Stimulated activated CD4-positive, alpha-beta T cell treated with anti-CD3 and anti-CD28 coated beads, Interleukin-12 subunit alpha, Interleukin-12 subunit beta, amount 100 ng/mL, for 48 hours (primary cell): ENCODE measurements around the gene SCGB3A1.
A peak's percentile ranks its signal among the peaks of the same experiment; 100 is the strongest.

Source experiments
- DNase-seq, 3 donors: peaks; one replicate each; pipeline ENCODE4 v3.0.0-alpha.2; 2020; ENCODE audit warnings: low read depth in 2 of 3, low spot score in 1 of 3

SCGB3A1 gene

DNA sequence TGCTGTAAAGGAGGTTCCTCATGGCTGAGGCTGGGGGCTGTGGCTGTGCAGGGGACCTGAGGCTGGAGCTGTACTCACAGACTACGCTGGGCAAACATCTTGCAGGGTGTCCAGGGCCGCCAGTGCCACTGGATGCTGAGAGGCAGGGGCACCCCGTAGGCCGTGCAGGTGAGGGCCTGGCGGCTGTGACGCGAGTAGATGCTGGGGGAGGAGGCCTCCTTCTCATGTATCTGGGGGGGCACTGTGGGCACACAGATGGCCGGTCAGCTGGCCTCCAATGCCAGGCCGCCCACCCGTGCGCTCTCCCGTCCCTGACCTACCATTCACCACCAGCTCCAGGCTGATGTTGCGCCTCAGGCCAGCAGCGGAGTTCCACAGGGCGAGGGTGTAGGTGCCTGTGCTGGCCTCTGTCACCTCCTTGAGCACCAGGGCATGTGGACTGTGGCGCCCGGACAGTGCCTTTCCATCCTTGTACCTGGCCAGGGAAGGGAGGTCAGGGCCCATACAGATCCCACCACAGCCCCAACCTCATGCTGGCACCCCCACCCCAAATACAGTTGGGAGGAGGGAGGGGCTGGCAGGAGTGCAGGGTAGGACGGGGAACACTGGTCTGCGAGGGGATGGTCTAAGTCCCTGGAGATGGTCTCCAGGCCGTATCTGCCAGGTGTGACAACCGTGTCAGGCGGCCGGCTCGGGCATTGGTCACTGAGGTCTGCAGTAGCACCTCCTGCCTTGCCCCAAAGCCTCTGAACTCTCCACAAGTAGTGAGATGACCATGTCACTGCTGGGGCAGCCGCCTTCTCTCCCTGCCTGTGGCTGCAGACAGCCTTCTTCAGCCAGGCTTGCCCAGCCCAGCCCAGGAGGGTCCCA lies 34.7 kb upstream of the SCGB3A1 start:
- DNase-seq = no peak

DNA sequence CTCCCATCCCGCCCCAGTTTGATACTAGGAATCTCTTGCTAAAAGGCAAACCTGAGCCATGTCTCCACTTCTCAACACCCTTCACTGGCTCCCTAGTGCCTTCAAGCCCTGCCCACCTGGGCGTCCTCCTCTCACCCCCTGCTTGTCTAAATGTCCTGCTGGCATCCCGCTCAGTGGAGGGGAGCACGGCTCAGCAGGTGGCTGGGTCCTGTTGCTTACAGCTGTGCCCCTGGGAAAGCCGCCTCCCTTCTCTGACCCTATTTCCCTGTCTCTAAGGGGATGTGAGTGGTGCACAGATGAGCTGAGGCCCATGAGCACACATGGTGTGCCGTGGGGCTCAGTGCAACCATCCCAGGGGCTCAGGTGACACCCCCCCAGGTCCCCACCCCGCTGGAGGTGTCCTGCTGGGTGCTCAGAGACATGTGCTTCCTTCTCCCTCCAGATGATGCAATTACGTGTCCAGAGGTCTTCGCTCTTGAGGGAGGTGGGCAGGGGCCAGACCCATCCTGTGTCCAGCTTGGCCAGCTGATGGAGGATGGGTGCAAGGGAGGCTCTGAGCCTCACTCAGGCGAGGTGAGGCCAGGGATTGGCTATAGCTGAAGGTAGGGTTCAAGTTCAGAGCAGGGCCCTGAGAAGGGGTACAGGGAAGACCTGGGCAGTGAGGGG lies 34.0 kb upstream of the SCGB3A1 start:
- DNase-seq = no peak

DNA sequence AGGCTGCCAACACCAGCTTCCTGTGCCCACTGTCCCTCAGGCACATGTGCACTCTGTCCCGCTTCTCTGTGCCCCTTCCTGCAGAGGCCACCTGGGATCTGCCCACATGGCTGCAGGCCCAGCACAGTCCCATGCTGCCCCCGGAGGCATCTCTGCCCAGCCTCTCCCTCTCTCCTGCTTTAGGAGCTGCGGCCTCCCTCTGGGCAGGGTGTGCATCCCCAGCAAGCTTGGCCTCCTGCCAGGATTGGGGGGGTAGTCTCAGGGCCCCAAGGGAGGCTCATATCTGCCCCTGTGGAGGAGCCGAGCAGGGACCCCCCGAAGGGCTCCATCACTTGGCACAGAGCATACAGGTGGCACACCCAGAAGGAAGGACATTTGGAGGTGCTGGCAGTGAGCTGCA lies 33.3 kb upstream of the SCGB3A1 start:
- DNase-seq = no peak

- DNase-seq = no peak
These were observed 32.5 kb upstream of the SCGB3A1 start for GRCh38 chr5:180623844-180624243.

- no peak for DNase-seq
These were observed 32.1 kb upstream of the SCGB3A1 start for GRCh38 chr5:180623411-180623834.

DNA sequence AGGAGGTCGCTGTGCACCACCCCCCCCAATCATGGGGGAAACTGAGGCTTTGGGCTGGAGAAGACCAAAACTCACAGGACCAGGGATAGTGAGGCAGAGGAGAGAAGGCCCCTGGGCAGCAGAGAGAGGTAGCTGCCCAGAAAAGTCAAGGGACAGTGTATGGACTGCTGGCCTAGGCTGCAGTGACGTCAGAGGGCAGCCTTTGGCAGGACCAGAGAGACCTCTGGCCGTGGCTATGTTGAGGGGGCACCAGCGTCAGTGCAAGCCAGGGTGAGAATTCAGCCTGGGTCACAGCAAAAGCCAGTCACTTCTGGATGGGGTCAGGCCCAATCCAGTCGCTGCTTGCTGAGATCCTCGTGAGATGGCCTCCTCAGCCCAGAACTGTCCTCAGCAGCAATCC lies 31.6 kb upstream of the SCGB3A1 start:
- no peak for DNase-seq

- no peak for DNase-seq
These were observed 30.0 kb upstream of the SCGB3A1 start for GRCh38 chr5:180621311-180621710.

DNA sequence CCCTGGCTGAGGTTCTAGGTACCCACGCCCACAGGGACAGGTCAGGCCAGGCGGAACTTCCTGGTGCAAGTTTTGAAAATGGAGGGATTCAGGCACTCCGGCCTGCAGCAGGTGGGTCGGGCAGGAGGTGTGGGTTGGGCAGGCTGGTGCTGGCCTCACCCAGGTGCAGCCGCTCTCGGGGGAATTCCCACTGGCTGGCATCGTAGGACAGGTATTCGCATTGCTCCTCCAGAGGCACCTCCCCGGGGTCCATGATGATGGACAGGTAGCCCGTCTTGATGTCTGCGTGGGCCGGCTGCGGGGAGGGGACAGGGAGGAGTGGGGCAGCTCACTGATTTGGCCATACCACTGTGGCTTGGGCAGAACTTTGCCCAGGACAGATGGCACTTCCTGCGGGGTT lies 28.7 kb upstream of the SCGB3A1 start:
- DNase-seq = no peak

- no peak for DNase-seq
These were observed 28.2 kb upstream of the SCGB3A1 start for GRCh38 chr5:180619563-180619915.

- peak in 2 of 3 donors; percentile 21 to 29 for DNase-seq
These were observed 27.7 kb upstream of the SCGB3A1 start for GRCh38 chr5:180618829-180619562.

DNA sequence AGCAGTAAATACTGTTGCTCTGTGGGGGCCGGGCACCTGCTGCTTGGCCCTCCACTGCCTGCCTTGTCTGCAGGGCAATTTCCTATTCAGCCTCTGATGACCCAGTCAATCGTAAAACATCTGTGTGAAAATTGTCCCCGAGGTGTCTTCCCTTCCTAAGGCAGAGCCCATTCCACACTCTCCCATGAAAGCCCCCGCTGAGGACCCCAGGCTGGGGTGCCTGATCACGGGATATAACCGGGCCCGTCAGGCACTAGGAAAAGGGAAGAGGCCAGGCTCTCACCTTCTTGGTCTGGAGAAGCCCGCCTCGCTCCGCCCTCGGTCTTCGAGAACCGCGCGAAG lies 27.2 kb upstream of the SCGB3A1 start:
- DNase-seq = no peak

DNA sequence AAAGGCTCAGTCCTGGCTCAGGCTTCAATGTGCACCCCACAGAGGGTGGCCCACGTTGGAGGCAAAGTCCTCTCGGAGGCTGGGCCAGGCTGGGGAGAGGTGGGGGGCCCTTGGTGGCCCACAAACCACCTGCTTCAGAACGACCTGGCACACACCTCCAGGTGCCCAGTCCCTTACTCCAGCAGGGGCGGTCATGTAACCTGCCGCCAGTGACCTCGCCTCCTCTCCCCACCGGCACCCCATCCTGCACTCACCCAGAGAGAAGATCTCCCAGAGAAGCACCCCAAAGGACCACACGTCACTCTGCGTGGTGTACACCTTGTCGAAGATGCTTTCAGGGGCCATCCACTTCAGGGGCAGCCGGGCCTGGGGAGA lies 22.5 kb upstream of the SCGB3A1 start:
- DNase-seq = no peak

DNA sequence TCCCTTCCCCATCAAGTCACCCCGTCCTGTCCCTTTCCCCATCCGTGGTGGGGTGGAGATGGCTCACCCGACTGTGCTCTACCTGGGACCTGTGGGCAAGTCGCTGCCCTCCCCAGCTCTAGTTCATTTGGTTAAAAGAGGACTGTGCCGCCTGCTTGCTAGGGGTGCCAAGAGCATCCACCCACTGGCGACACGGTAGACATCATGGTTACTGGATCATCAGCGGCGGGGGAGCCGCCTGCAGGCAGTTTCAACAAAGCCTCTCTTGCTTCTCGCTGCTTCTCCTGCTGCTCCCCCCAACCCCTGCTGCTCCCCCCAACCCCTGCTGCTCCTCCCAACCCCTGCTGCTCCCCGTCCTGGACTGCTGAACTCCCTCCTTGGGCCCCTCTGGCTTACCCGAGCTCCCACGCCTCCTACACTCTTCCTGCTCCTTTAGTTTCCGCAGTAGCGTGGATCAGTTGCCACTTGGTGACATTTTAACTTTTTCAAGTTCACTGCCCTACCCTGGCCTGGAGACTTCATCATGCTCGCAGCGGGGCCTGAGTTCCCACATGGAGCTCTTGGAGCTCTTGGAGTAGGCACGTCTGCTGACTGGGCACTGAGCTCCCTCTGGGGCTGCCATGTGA lies 22.0 kb upstream of the SCGB3A1 start:
- DNase-seq = no peak

DNA sequence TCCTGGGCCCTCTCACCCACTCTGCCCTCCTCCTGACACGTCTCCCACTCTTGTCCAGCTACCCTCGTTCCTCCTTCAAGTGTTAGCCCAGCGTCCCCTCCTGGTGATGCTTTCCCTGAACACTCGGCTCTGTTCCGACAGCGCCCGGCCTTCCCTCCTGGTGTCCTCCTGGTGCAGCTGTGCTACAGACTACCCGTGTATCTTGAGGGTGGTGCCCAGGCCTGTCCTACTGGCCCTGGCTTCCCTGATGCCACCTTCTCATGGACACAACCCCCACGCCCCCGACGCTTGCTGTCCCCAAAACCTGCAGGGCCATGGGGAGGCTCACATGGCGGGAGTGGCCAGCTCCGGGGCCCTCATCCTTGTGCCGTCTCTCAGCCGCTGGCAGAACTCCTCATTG lies 21.4 kb upstream of the SCGB3A1 start:
- DNase-seq = no peak

DNA sequence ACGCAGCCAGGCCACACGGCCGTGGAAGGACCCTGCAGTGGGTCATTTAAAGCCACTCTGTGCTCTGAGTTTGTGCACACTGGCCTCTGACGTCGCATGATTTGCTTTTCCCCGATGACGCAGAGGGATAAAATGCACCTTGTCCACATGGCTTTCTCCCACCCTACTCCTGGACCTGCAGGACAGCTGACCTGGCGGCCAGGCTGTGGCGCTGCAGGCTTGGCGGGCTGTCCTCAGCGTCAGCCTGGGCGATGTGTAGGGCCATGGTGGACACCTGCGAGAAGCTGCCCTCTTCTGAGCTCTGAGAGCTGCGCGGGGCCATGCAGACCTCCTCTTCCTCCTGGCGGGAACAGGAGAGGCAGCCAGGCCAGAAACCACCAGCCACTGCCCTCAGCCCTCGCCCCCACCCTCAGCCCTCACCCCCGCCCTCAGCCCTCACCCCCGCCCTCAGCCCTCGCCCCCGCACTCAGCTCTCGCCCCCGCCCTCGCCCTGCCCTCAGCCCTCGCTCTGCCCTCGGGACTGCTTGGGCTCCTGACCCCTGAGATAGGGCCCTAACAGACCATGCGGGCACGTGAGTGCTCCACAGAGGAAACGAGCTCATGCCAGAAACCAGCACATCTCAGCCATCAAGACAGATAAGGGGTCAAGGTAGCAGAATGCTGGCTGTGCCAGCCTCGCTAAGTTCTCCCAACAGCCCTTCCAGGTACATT lies 20.0 kb upstream of the SCGB3A1 start:
- no peak for DNase-seq

DNA sequence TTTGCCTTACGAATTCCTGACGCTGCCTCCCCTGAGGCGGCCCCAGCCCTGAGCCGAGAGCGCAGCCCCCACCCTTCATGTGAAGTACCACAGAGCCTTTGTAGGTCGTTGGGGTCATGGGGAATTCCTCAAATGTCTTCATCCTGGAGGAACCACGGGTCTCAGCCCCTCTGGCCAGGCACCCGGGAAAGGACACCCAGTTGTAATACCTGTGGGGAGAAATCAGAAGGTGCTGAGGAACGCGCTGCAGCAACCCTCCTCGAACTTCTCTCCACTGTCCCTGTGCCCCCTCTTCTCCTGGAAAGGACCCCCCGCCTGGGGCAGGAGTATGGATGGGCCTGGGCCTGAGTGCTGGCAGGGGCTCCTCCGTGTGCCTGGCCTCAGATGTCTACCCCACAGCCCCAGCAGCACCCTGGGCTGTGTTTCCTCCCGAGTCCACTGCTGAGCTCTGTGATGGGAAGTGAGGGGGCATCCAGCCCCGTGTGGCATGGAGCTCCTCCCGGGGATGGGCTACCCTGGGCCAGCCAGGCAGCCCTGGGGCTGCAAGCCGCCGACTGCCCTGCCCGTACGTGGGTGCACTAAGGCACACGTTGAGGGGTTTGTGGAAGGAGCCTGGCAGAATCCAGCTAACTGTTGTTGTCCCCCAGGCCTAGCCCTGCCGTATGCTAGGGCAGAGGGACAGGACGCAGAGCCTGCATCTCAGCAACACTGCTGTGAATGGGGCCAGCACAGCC lies 18.7 kb upstream of the SCGB3A1 start:
- no peak for DNase-seq

DNA sequence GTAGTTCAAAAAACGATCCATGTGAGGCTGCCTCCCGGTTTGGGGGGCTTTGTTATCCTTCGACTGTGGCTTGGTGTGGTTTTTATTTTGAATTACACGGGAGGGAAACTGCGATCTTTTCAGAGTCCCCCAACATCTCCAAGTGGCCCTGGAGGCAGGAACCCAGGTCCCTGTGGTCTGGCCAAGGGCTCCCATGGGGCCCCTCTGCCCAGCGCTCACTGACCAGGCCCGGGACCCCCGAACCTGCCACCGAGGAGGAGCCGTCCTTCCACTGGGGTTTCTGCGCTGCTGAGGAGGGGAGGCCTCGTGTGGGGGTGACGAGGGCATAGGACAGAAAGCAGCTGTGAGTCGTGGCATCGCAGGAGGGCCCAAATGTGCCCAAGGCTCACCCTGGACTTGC lies 18.1 kb upstream of the SCGB3A1 start:
- DNase-seq = no peak

- no peak for DNase-seq
These were observed 17.4 kb upstream of the SCGB3A1 start for GRCh38 chr5:180608572-180609310.

GRCh38 chr5:180607861-180608571 lies 16.7 kb upstream of the SCGB3A1 start:
- DNase-seq = no peak
